ENCODE results near the gene CMPK1. TPM values are rescaled to one million over a fixed set of nuclear protein-coding genes. Genes with fewer than 3 reads are reported as not detected.

Gene CMPK1
- total and polyA plus RNA-seq, 2 of the 4 experiments (the other 2 are of a cell fraction) = 23.1 to 31.9 TPM

DNA sequence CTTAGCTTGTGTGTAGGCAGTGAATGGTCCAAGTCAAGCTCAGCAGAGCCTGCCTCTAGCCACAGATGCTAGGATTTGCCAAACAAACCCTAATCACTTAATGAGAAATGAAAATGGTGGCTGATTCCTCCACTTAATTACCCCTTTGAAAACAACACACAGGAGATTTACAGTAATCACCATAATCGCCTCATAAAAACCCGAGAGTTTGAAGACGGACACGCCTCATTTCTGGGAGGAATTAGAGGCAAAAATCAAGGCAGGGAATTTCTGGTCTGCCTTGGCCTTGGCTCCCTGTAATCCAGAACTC lies 66.2 kb downstream of the CMPK1 start:
- Histone ChIP-seq H3K9me3 (ENCODE audit: control insufficient read depth, insufficient read depth, low read length) (no peaks in the 10 kb centered on the region), H4K20me1 (ENCODE audit: insufficient read depth, low read length) (no peaks in the 10 kb centered on the region), H3K4me2 (ENCODE audit: low read depth, low read length) (no peak overlapping the region), H3K56ac (ENCODE audit: extremely low read depth, insufficient read depth, low read length) (no peak overlapping the region), H3K4me1 (ENCODE audit: control insufficient read depth, insufficient read depth, low read length) (no peaks in the 10 kb centered on the region), H4K91ac (ENCODE audit: insufficient read depth, low read depth, low read length) (no peak overlapping the region), H2BK20ac (ENCODE audit: low read depth, low read length) (no peak overlapping the region), H3K14ac (replicated peaks; ENCODE audit: low read depth, low read length) (no peak overlapping the region), H2BK120ac (ENCODE audit: low read depth, low read length) (no peak overlapping the region), H2BK5ac (ENCODE audit: low read depth, low read length, poor library complexity, severe bottlenecking) (no peak overlapping the region), H3K9me1 (ENCODE audit: insufficient read depth, low read length) (no peaks in the 10 kb centered on the region), H3K4me3 (ENCODE audit: insufficient read depth, low read depth, low read length) (no peak overlapping the region), H3K36me3 (ENCODE audit: control insufficient read depth, insufficient read depth, low read length) (no peaks in the 10 kb centered on the region), H2AFZ (replicated peaks; ENCODE audit: low read length, poor library complexity) (no peak overlapping the region), H3K27ac (ENCODE audit: insufficient read depth, low read length) (no peak overlapping the region), H3K4ac (ENCODE audit: low read depth, low read length) (no peak overlapping the region), H2AK9ac (replicated peaks; ENCODE audit: low read depth, low read length, poor library complexity) (no peak overlapping the region), H3K18ac (ENCODE audit: low read depth, low read length) (no peak overlapping the region), H2AK5ac (ENCODE audit: low read depth, low read length) (no peak overlapping the region), H3K23ac (ENCODE audit: low read depth, low read length) (no peak overlapping the region), H3K9ac (ENCODE audit: low read depth, low read length) (no peak overlapping the region), H3K27me3 (ENCODE audit: control insufficient read depth, insufficient read depth, low read length) (peaks cover 33% of the 10 kb centered on the region), H4K5ac (ENCODE audit: low read depth, low read length) (no peak overlapping the region), H2BK15ac (ENCODE audit: low read depth, low read length) (no peak overlapping the region), H3K79me1 (ENCODE audit: low read depth in 1 of 2, low read length in 2 of 2) (no peaks in the 10 kb centered on the region), H4K8ac (ENCODE audit: low read depth in 2 of 2, low read length in 2 of 2) (no peak overlapping the region)
- WGBS, 2 experiments (ENCODE audit: extremely low coverage in 2 of 2, insufficient read length in 1 of 2) = no CpG with 5 or more reads among the region's 4 CpGs
- POLR2A ChIA-PET (ENCODE audit: unreplicated experiment) = no interaction called here
- intact Hi-C loops (cut with micrococcal nuclease) (no loop called here), dilution Hi-C loops (cut with HindIII; ENCODE audit: low sequenced_read_pairs, unreplicated experiment) (no loop called here), in situ Hi-C loops (cut with MboI; ENCODE audit: low sequenced_read_pairs) (no loop called here)
- CTCF ChIA-PET = interaction anchor here (2.2 kb wide), 1 partner anchor 11 kb away, joined by 7 read pairs; no protein-coding TSS in a partner anchor
- ATAC-seq (ENCODE audit: low read depth) (no peak), DNase-seq (no peak)
- TF ChIP-seq BHLHE40 (IDR thresholded peaks at IDR 0.05; ENCODE audit: low read depth, low read length) = no peak
- BruUV-seq (replicated peaks) = no TSS peak
